ENCODE measurements around the gene DPY19L3. TPM values are rescaled to one million over a fixed set of nuclear protein-coding genes. Genes with fewer than 3 reads are reported as not detected.

The DPY19L3 gene
- total RNA-seq, 2 donors from 2014 or later: 86.5 to 112 TPM

- H3K27ac Mint-ChIP-seq: no peak overlapping the region
- H3K9me3 ChIP-seq (ENCODE audit: control insufficient read depth, low read length): no peaks in the 10 kb centered on the region
Measured at GRCh38 chr19:32456406-32456805, 50.8 kb downstream of the DPY19L3 start.

GRCh38 chr19:32457571-32458158 lies 52.1 kb downstream of the DPY19L3 start:
- no peak overlapping the region for H3K27ac ChIP-seq (ENCODE audit: low read depth, low read length)
- peaks cover 80% of the 10 kb centered on the region for H3K36me3 ChIP-seq (ENCODE audit: control insufficient read depth, insufficient read depth, low read length)
- Mint-ChIP-seq H3K27me3 (ENCODE audit: insufficient read depth) (no peaks in the 10 kb centered on the region), H3K4me1 (no peaks in the 10 kb centered on the region), H3K36me3 (ENCODE audit: low read depth) (peaks cover 58% of the 10 kb centered on the region), H3K27ac (no peak overlapping the region), H3K9me3 (no peaks in the 10 kb centered on the region), H3K4me3 (no peak overlapping the region)
- H3K27me3 ChIP-seq (ENCODE audit: control insufficient read depth, insufficient read depth, low read length, poor library complexity, severe bottlenecking): no peaks in the 10 kb centered on the region
- no peaks in the 10 kb centered on the region for H3K9me3 ChIP-seq (ENCODE audit: control insufficient read depth, low read length)
- H3K4me1 ChIP-seq (ENCODE audit: control insufficient read depth, insufficient read depth, low read length): no peaks in the 10 kb centered on the region
- TF ChIP-seq CTCF (conservative IDR thresholded peaks at IDR 0.05): no peak
- 86 to 93% methylated on average over 4 to 5 of the region's 5 CpGs for WGBS, 2 experiments (ENCODE audit: insufficient coverage in 1 of 2, insufficient read length in 1 of 2)
- no peak overlapping the region for H3K9ac ChIP-seq (ENCODE audit: extremely low read depth, low read length, poor library complexity, severe bottlenecking)
- no peak overlapping the region for H3K4me3 ChIP-seq (ENCODE audit: low read length)
- no peak for DNase-seq

More at GRCh38 chr19:32456406-32456805, 50.8 kb downstream of the DPY19L3 start:
- H3K4me1 ChIP-seq (ENCODE audit: control insufficient read depth, insufficient read depth, low read length): no peaks in the 10 kb centered on the region
- Mint-ChIP-seq H3K4me3 (no peak overlapping the region), H3K27me3 (ENCODE audit: insufficient read depth) (no peaks in the 10 kb centered on the region), H3K36me3 (ENCODE audit: low read depth) (peaks cover 62% of the 10 kb centered on the region), H3K4me1 (no peaks in the 10 kb centered on the region), H3K9me3 (no peaks in the 10 kb centered on the region)
- H3K27me3 ChIP-seq (ENCODE audit: control insufficient read depth, insufficient read depth, low read length, poor library complexity, severe bottlenecking): no peaks in the 10 kb centered on the region
- H3K27ac ChIP-seq (ENCODE audit: low read depth, low read length): no peak overlapping the region
- H3K9ac ChIP-seq (ENCODE audit: extremely low read depth, low read length, poor library complexity, severe bottlenecking): no peak overlapping the region
- H3K4me3 ChIP-seq (ENCODE audit: low read length): no peak overlapping the region
- H3K36me3 ChIP-seq (ENCODE audit: control insufficient read depth, insufficient read depth, low read length): peaks cover 84% of the 10 kb centered on the region
- 94 to 95% methylated on average over 4 of the region's 4 CpGs for WGBS, 2 experiments (ENCODE audit: insufficient coverage in 1 of 2, insufficient read length in 1 of 2)
- TF ChIP-seq CTCF (conservative IDR thresholded peaks at IDR 0.05): no peak
- DNase-seq: no peak

- Histone ChIP-seq H3K4me1 (ENCODE audit: control insufficient read depth, insufficient read depth, low read length) (no peaks in the 10 kb centered on the region), H3K4me3 (ENCODE audit: low read length) (no peak overlapping the region), H3K36me3 (ENCODE audit: control insufficient read depth, insufficient read depth, low read length) (peaks cover 83% of the 10 kb centered on the region), H3K27me3 (ENCODE audit: control insufficient read depth, insufficient read depth, low read length, poor library complexity, severe bottlenecking) (no peaks in the 10 kb centered on the region), H3K27ac (ENCODE audit: low read depth, low read length) (no peak overlapping the region), H3K9me3 (ENCODE audit: control insufficient read depth, low read length) (no peaks in the 10 kb centered on the region), H3K9ac (ENCODE audit: extremely low read depth, low read length, poor library complexity, severe bottlenecking) (no peak overlapping the region)
- 94 to 100% methylated on average over 1 to 4 of the region's 4 CpGs for WGBS, 2 experiments (ENCODE audit: insufficient coverage in 1 of 2, insufficient read length in 1 of 2)
- no peak for DNase-seq
- no peaks in the 10 kb centered on the region for H3K4me1 Mint-ChIP-seq
- H3K27ac Mint-ChIP-seq: no peak overlapping the region
- H3K36me3 Mint-ChIP-seq (ENCODE audit: low read depth): peaks cover 55% of the 10 kb centered on the region
- H3K27me3 Mint-ChIP-seq (ENCODE audit: insufficient read depth): no peaks in the 10 kb centered on the region
- no peak for TF ChIP-seq CTCF (conservative IDR thresholded peaks at IDR 0.05)
- no peaks in the 10 kb centered on the region for H3K9me3 Mint-ChIP-seq
- no peak overlapping the region for H3K4me3 Mint-ChIP-seq
Measured at GRCh38 chr19:32458500-32459123, 53.0 kb downstream of the DPY19L3 start.
